Kidney capillary endothelial cell (primary cell): ENCODE results near the gene NFKBIA.
"Not testable (repeated sequence)": the region's sequence is repeated elsewhere in the genome, so short reads cannot be mapped to it uniquely, and the experiment has no call there.

Experiments used
- DNase-seq: peaks from one replicate; pipeline ENCODE4 v3.0.0-alpha.2; 2018; ENCODE audit warnings: low spot score

The NFKBIA gene

GRCh38 chr14:35408026-35408425 is 3.5 kb upstream of the NFKBIA start:
- no peak for DNase-seq

- no peak for DNase-seq
These were observed 2.7 kb upstream of the NFKBIA start for GRCh38 chr14:35407306-35407630.

GRCh38 chr14:35406506-35407305 is 2.2 kb upstream of the NFKBIA start:
- DNase-seq = no peak

GRCh38 chr14:35406090-35406489 is 1.5 kb upstream of the NFKBIA start:
- DNase-seq = no peak

- no peak for DNase-seq
These were observed 901 bp upstream of the NFKBIA start for GRCh38 chr14:35405304-35405996.

GRCh38 chr14:35403603-35404448 is 723 bp downstream of the NFKBIA start:
- DNase-seq = peak; percentile 91

- no peak for DNase-seq
These were observed 1.4 kb downstream of the NFKBIA start for GRCh38 chr14:35403114-35403602.

- no peak for DNase-seq
These were observed 2.0 kb downstream of the NFKBIA start for GRCh38 chr14:35402323-35403113.

- no peak for DNase-seq
These were observed 2.9 kb downstream of the NFKBIA start for GRCh38 chr14:35401422-35402265.

GRCh38 chr14:35400648-35401421 is 3.7 kb downstream of the NFKBIA start:
- no peak for DNase-seq

- DNase-seq = no peak
These were observed 5.2 kb downstream of the NFKBIA start for GRCh38 chr14:35399083-35399937.

- DNase-seq = no peak
These were observed 6.4 kb downstream of the NFKBIA start for GRCh38 chr14:35398071-35398584.

GRCh38 chr14:35396610-35397009 is 7.9 kb downstream of the NFKBIA start:
- DNase-seq = not testable (repeated sequence)

- DNase-seq = no peak
These were observed 9.3 kb downstream of the NFKBIA start for GRCh38 chr14:35395283-35395682.

- DNase-seq = no peak
These were observed 10.1 kb downstream of the NFKBIA start for GRCh38 chr14:35394326-35395013.

GRCh38 chr14:35393826-35394225 is 10.7 kb downstream of the NFKBIA start:
- DNase-seq = no peak

- DNase-seq = no peak
These were observed 12.4 kb downstream of the NFKBIA start for GRCh38 chr14:35392103-35392502.

GRCh38 chr14:35391388-35391710 is 13.2 kb downstream of the NFKBIA start:
- no peak for DNase-seq
